Measurements from ENCODE around the gene ELANE. TPM values are rescaled to one million over a fixed set of nuclear protein-coding genes. Genes with fewer than 3 reads are reported as not detected.

Gene ELANE
- total and polyA plus RNA-seq, 4 donors: 1.4 to 21.0 (median 9.3) TPM

DNA sequence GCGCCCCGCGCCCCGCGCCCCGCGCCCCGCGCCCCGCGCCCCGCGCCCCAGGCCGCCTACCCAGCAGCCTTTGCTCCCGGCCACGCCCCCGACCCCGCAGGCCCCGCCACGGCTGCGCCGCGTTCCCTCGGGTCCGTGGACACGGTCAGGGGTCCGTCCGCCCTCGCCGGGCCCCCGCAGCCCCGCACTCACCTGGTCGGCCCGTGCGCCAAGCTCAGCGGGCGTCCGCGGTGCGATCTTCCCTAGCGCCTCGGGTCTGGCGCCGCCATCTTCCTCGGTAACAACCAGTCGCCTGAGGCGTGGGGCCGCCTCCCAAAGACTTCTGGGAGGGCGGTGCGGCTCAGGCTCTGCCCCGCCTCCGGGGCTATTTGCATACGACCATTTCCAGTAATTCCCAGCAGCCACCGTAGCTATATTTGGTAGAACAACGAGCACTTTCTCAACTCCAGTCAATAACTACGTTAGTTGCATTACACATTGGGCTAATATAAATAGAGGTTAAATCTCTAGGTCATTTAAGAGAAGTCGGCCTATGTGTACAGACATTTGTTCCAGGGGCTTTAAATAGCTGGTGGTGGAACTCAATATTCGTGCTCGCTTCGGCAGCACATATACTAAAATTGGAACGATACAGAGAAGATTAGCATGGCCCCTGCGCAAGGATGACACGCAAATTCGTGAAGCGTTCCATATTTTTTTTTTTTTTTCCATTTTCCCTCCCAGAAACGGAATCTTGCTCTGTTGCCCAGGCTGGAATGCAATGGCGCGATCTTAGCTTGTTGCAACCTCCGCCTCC, 41.0 kb downstream of the ELANE start, which contains the start of the genes MED16 and RNU6-9:
TSS of gene MED16 (minus strand) at position 294 of the 796 bp plus-strand sequence. CDS start 2,056 bp downstream, outside the sequence.
TSS of gene RNU6-9 (plus strand) at position 591 of the 796 bp plus-strand sequence.
- H3K9ac ChIP-seq (ENCODE audit: insufficient read depth in 1 of 2, low read length in 2 of 2): peak within 1 kb of the TSS; percentile 88 to 100
- peak within 1 kb of the TSS; percentile 89 for H3K4me3 ChIP-seq
- ATAC-seq (ENCODE audit: insufficient read depth, low FRiP score) (peak; percentile 94), DNase-seq (peak; percentile 94 to 98 (median 97))
- 1 to 2% methylated on average over 50 to 69 of the region's 69 CpGs for WGBS, 2 donors
- peak within 1 kb of the TSS; percentile 82 to 94 for H3K27ac ChIP-seq (ENCODE audit: low read depth in 1 of 2, low read length in 1 of 2)
- peaks cover 0 to 28% (median 11%) of the 10 kb centered on the region in 4 donors for H3K36me3 ChIP-seq (ENCODE audit: control insufficient read depth in 4 of 4, insufficient read depth in 4 of 4, low read length in 4 of 4)
- TF ChIP-seq, protein P1, sequence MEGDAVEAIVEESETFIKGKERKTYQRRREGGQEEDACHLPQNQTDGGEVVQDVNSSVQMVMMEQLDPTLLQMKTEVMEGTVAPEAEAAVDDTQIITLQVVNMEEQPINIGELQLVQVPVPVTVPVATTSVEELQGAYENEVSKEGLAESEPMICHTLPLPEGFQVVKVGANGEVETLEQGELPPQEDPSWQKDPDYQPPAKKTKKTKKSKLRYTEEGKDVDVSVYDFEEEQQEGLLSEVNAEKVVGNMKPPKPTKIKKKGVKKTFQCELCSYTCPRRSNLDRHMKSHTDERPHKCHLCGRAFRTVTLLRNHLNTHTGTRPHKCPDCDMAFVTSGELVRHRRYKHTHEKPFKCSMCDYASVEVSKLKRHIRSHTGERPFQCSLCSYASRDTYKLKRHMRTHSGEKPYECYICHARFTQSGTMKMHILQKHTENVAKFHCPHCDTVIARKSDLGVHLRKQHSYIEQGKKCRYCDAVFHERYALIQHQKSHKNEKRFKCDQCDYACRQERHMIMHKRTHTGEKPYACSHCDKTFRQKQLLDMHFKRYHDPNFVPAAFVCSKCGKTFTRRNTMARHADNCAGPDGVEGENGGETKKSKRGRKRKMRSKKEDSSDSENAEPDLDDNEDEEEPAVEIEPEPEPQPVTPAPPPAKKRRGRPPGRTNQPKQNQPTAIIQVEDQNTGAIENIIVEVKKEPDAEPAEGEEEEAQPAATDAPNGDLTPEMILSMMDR (IDR thresholded peaks at IDR 0.05; ENCODE audit: control extremely low read depth, extremely low read depth): no peak
- no peaks in the 10 kb centered on the region for H3K27me3 ChIP-seq (ENCODE audit: control insufficient read depth in 3 of 3, insufficient read depth in 3 of 3, low read length in 2 of 3)
- no peaks in the 10 kb centered on the region for H3K9me3 ChIP-seq (ENCODE audit: control insufficient read depth in 4 of 4, insufficient read depth in 3 of 4, low read length in 3 of 4)
- H3K4me1 ChIP-seq (ENCODE audit: control insufficient read depth in 5 of 5, insufficient read depth in 5 of 5, low read length in 5 of 5): peaks cover 0 to 6% (median 0%) of the 10 kb centered on the region in 5 donors

DNA sequence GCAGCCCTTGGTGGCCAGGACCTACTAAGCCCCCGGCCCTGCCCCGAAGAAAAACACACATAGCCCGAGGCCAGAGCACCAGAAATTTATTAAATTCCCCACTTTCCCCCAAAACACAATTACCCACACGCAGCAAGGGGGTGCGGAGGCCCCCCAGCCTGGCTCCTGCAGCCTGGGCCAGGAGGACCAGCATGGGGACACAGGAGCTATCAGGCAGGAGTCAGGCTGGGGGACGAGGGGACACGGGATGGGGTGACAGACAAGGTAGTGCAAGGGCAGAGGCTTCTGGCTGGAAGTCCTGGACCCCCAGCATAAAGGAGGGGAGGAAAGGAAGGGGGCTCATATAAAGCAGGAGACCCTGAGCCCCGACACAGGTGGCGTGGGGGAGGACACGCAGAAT, 44.3 kb downstream of the ELANE start:
- H3K27ac ChIP-seq (ENCODE audit: low read depth in 1 of 2, low read length in 1 of 2): no peak overlapping the region
- TF ChIP-seq, protein P1 (IDR thresholded peaks at IDR 0.05; ENCODE audit: control extremely low read depth, extremely low read depth): no peak
- DNase-seq (no peak), ATAC-seq (ENCODE audit: insufficient read depth, low FRiP score) (no peak)
- H3K9ac ChIP-seq (ENCODE audit: insufficient read depth in 1 of 2, low read length in 2 of 2): no peak overlapping the region
- no peaks in the 10 kb centered on the region for H3K9me3 ChIP-seq (ENCODE audit: control insufficient read depth in 4 of 4, insufficient read depth in 3 of 4, low read length in 3 of 4)
- WGBS, 2 donors: 93 to 97% methylated on average over 10 of the region's 10 CpGs
- H3K27me3 ChIP-seq (ENCODE audit: control insufficient read depth in 3 of 3, insufficient read depth in 3 of 3, low read length in 2 of 3): no peaks in the 10 kb centered on the region
- no peak overlapping the region for H3K4me3 ChIP-seq
- H3K4me1 ChIP-seq (ENCODE audit: control insufficient read depth in 5 of 5, insufficient read depth in 5 of 5, low read length in 5 of 5): peaks cover 0 to 6% (median 0%) of the 10 kb centered on the region in 5 donors
- peaks cover 0 to 24% (median 3%) of the 10 kb centered on the region in 4 donors for H3K36me3 ChIP-seq (ENCODE audit: control insufficient read depth in 4 of 4, insufficient read depth in 4 of 4, low read length in 4 of 4)

DNA sequence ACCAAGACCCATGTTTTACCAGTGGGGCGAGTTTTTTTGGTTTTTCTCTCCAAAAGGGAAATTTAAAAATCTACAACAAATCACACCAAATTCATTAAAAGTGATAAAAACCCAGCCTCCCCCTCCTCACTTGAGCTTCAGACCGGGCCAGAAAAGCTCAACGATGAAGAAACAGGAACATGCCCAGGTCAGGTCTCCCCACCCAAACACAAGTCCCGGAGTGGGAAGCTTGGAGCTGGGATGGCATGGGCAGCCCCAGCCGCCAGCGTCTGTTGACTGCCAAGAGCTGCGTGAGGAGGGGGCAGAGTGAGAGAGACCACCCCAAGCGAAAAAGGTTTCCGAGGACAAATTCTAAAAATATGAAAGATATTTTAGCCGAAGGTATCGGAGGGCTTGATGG, 44.9 kb downstream of the ELANE start:
- no peaks in the 10 kb centered on the region for H3K27me3 ChIP-seq (ENCODE audit: control insufficient read depth in 3 of 3, insufficient read depth in 3 of 3, low read length in 2 of 3)
- no peak for DNase-seq
- ATAC-seq (ENCODE audit: insufficient read depth, low FRiP score): no peak
- no peaks in the 10 kb centered on the region for H3K9me3 ChIP-seq (ENCODE audit: control insufficient read depth in 4 of 4, insufficient read depth in 3 of 4, low read length in 3 of 4)
- peaks cover 0 to 28% (median 3%) of the 10 kb centered on the region in 4 donors for H3K36me3 ChIP-seq (ENCODE audit: control insufficient read depth in 4 of 4, insufficient read depth in 4 of 4, low read length in 4 of 4)
- WGBS, 2 donors: 89 to 91% methylated on average over 11 of the region's 11 CpGs
- TF ChIP-seq, protein P1 (IDR thresholded peaks at IDR 0.05; ENCODE audit: control extremely low read depth, extremely low read depth): no peak
- no peak overlapping the region for H3K27ac ChIP-seq (ENCODE audit: low read depth in 1 of 2, low read length in 1 of 2)
- H3K4me3 ChIP-seq: no peak overlapping the region
- no peak overlapping the region for H3K9ac ChIP-seq (ENCODE audit: insufficient read depth in 1 of 2, low read length in 2 of 2)
- peaks cover 0 to 3% (median 0%) of the 10 kb centered on the region in 5 donors for H3K4me1 ChIP-seq (ENCODE audit: control insufficient read depth in 5 of 5, insufficient read depth in 5 of 5, low read length in 5 of 5)
